Measurements from ENCODE around the gene SUSD2.

Gene SUSD2

GRCh38 chr22:24148266-24149197, 32.8 kb upstream of the SUSD2 start:
- no peak for TF ChIP-seq POLR2A (IDR thresholded peaks at IDR 0.05; ENCODE audit: low read depth, low read length)
- no peak for TF ChIP-seq TAF1 (IDR thresholded peaks at IDR 0.05; ENCODE audit: low read depth, low read length)
- TF ChIP-seq PAX5 (IDR thresholded peaks at IDR 0.05; ENCODE audit: insufficient read depth, low read length, severe bottlenecking), result no peak
- TF ChIP-seq POU2F2 (IDR thresholded peaks at IDR 0.05; ENCODE audit: low read depth, low read length), result no peak
- no peak for DNase-seq (ENCODE audit: insufficient read length, low spot score)
- FAIRE-seq, result no peak

- FAIRE-seq, result no peak
- TF ChIP-seq POU2F2 (IDR thresholded peaks at IDR 0.05; ENCODE audit: low read depth, low read length), result no peak
- no peak for TF ChIP-seq SPI1 (IDR thresholded peaks at IDR 0.05; ENCODE audit: low read depth, low read length)
- no peak for TF ChIP-seq PAX5 (IDR thresholded peaks at IDR 0.05; ENCODE audit: insufficient read depth, low read length, severe bottlenecking)
- TF ChIP-seq POLR2AphosphoS5 (IDR thresholded peaks at IDR 0.05; ENCODE audit: low read depth, low read length), result no peak
- no peak for TF ChIP-seq POLR2A (IDR thresholded peaks at IDR 0.05; ENCODE audit: low read depth, low read length)
- TF ChIP-seq TAF1 (IDR thresholded peaks at IDR 0.05; ENCODE audit: low read depth, low read length), result no peak
- DNase-seq (ENCODE audit: insufficient read length, low spot score), result no peak
Measured at GRCh38 chr22:24149198-24149590, 32.1 kb upstream of the SUSD2 start.

- TF ChIP-seq POLR2A (IDR thresholded peaks at IDR 0.05; ENCODE audit: low read depth, low read length) (no peak), POU2F2 (IDR thresholded peaks at IDR 0.05; ENCODE audit: low read depth, low read length) (no peak), PAX5 (IDR thresholded peaks at IDR 0.05; ENCODE audit: insufficient read depth, low read length, severe bottlenecking) (no peak), POLR2AphosphoS5 (IDR thresholded peaks at IDR 0.05; ENCODE audit: low read depth, low read length) (no peak), SPI1 (IDR thresholded peaks at IDR 0.05; ENCODE audit: low read depth, low read length) (no peak), TAF1 (IDR thresholded peaks at IDR 0.05; ENCODE audit: low read depth, low read length) (no peak)
- DNase-seq (ENCODE audit: insufficient read length, low spot score), result no peak
- peak; percentile 41 for FAIRE-seq
Measured at GRCh38 chr22:24153353-24153752, 27.9 kb upstream of the SUSD2 start.

GRCh38 chr22:24153959-24154358, 27.3 kb upstream of the SUSD2 start:
- no peak for TF ChIP-seq TAF1 (IDR thresholded peaks at IDR 0.05; ENCODE audit: low read depth, low read length)
- no peak for TF ChIP-seq POLR2AphosphoS5 (IDR thresholded peaks at IDR 0.05; ENCODE audit: low read depth, low read length)
- no peak for TF ChIP-seq SPI1 (IDR thresholded peaks at IDR 0.05; ENCODE audit: low read depth, low read length)
- no peak for TF ChIP-seq POU2F2 (IDR thresholded peaks at IDR 0.05; ENCODE audit: low read depth, low read length)
- DNase-seq (ENCODE audit: insufficient read length, low spot score), result no peak
- peak; percentile 47 for FAIRE-seq

GRCh38 chr22:24154826-24155225, 26.5 kb upstream of the SUSD2 start:
- FAIRE-seq, result no peak
- no peak for DNase-seq (ENCODE audit: insufficient read length, low spot score)
- TF ChIP-seq PAX5 (IDR thresholded peaks at IDR 0.05; ENCODE audit: insufficient read depth, low read length, severe bottlenecking) (no peak), TAF1 (IDR thresholded peaks at IDR 0.05; ENCODE audit: low read depth, low read length) (no peak), POLR2A (IDR thresholded peaks at IDR 0.05; ENCODE audit: low read depth, low read length) (no peak)

- no peak for TF ChIP-seq PAX5 (IDR thresholded peaks at IDR 0.05; ENCODE audit: insufficient read depth, low read length, severe bottlenecking)
- no peak for TF ChIP-seq SPI1 (IDR thresholded peaks at IDR 0.05; ENCODE audit: low read depth, low read length)
- no peak for TF ChIP-seq POLR2AphosphoS5 (IDR thresholded peaks at IDR 0.05; ENCODE audit: low read depth, low read length)
- no peak for TF ChIP-seq POU2F2 (IDR thresholded peaks at IDR 0.05; ENCODE audit: low read depth, low read length)
- TF ChIP-seq POLR2A (IDR thresholded peaks at IDR 0.05; ENCODE audit: low read depth, low read length), result no peak
- no peak for TF ChIP-seq TAF1 (IDR thresholded peaks at IDR 0.05; ENCODE audit: low read depth, low read length)
- no peak for FAIRE-seq
- DNase-seq (ENCODE audit: insufficient read length, low spot score), result peak; percentile 72
Measured at GRCh38 chr22:24155627-24156140, 25.6 kb upstream of the SUSD2 start.

GRCh38 chr22:24156141-24156912, 25.0 kb upstream of the SUSD2 start:
- peak; percentile 84 for DNase-seq (ENCODE audit: insufficient read length, low spot score)
- no peak for FAIRE-seq
- TF ChIP-seq PAX5 (IDR thresholded peaks at IDR 0.05; ENCODE audit: insufficient read depth, low read length, severe bottlenecking) (no peak), POLR2A (IDR thresholded peaks at IDR 0.05; ENCODE audit: low read depth, low read length) (no peak), SPI1 (IDR thresholded peaks at IDR 0.05; ENCODE audit: low read depth, low read length) (no peak), POU2F2 (IDR thresholded peaks at IDR 0.05; ENCODE audit: low read depth, low read length) (no peak)

GRCh38 chr22:24156913-24157821, 24.1 kb upstream of the SUSD2 start:
- FAIRE-seq (peak; percentile 99), DNase-seq (ENCODE audit: insufficient read length, low spot score) (peak; percentile 95)

GRCh38 chr22:24157822-24158135, 23.5 kb upstream of the SUSD2 start:
- DNase-seq (ENCODE audit: insufficient read length, low spot score) (no peak), FAIRE-seq (peak; percentile 41)
- TF ChIP-seq TAF1 (IDR thresholded peaks at IDR 0.05; ENCODE audit: low read depth, low read length) (no peak), POU2F2 (IDR thresholded peaks at IDR 0.05; ENCODE audit: low read depth, low read length) (no peak), PAX5 (IDR thresholded peaks at IDR 0.05; ENCODE audit: insufficient read depth, low read length, severe bottlenecking) (no peak), SPI1 (IDR thresholded peaks at IDR 0.05; ENCODE audit: low read depth, low read length) (no peak), POLR2AphosphoS5 (IDR thresholded peaks at IDR 0.05; ENCODE audit: low read depth, low read length) (no peak), POLR2A (IDR thresholded peaks at IDR 0.05; ENCODE audit: low read depth, low read length) (no peak)

More at GRCh38 chr22:24156913-24157821, 24.1 kb upstream of the SUSD2 start:
- TF ChIP-seq PAX5 (IDR thresholded peaks at IDR 0.05; ENCODE audit: insufficient read depth, low read length, severe bottlenecking) (no peak), POLR2A (IDR thresholded peaks at IDR 0.05; ENCODE audit: low read depth, low read length) (peak; percentile 69; the same call in 1 of the 2 replicates), POU2F2 (IDR thresholded peaks at IDR 0.05; ENCODE audit: low read depth, low read length) (peak; percentile 82; the same call in 1 of the 2 replicates), SPI1 (IDR thresholded peaks at IDR 0.05; ENCODE audit: low read depth, low read length) (peak; percentile 46), TAF1 (IDR thresholded peaks at IDR 0.05; ENCODE audit: low read depth, low read length) (peak; percentile 49; the same call in 1 of the 2 replicates)

All from GM12891 (cell line).